Activated naive CD8-positive, alpha-beta T cell treated with anti-CD3 and anti-CD28 coated beads, Interleukin-2, amount 50 U/mL, for 16 hours (primary cell): ENCODE measurements around the gene SLBP.

ENCODE experiments used
- DNase-seq: peaks from one replicate; pipeline ENCODE4 v3.0.0-alpha.2; 2020; ENCODE audit warnings: low read depth, low spot score

The SLBP gene

GRCh38 chr4:1655081-1655480, 57.0 kb downstream of the SLBP start:
- DNase-seq = no peak

- no peak for DNase-seq
These were observed 57.7 kb downstream of the SLBP start for GRCh38 chr4:1654216-1654955.

- DNase-seq = no peak
These were observed 58.3 kb downstream of the SLBP start for GRCh38 chr4:1653776-1654175.

- no peak for DNase-seq
These were observed 60.0 kb downstream of the SLBP start for GRCh38 chr4:1652088-1652487.

- no peak for DNase-seq
These were observed 60.5 kb downstream of the SLBP start for GRCh38 chr4:1651609-1652008.

GRCh38 chr4:1648962-1649361, 63.2 kb downstream of the SLBP start:
- DNase-seq = no peak

- no peak for DNase-seq
These were observed 64.7 kb downstream of the SLBP start for GRCh38 chr4:1647432-1647831.

- no peak for DNase-seq
These were observed 65.4 kb downstream of the SLBP start for GRCh38 chr4:1646690-1647089.

GRCh38 chr4:1644891-1645657, 67.0 kb downstream of the SLBP start:
- DNase-seq = no peak

GRCh38 chr4:1643971-1644735, 68.0 kb downstream of the SLBP start:
- no peak for DNase-seq
